Activated B cell treated with CpG ODN at 0.5 μM for 24 hours (primary cell): ENCODE results near the gene EWSR1. TPM values are rescaled to one million over a fixed set of nuclear protein-coding genes. Genes with fewer than 3 reads are reported as not detected.

Experiments used
- ATAC-seq: fragments of 200-7000 bp; cut with Tn5 transposase; one replicate; pipeline ENCODE4 v1.10.0; 2021; ENCODE audit warnings: low read depth, mild to moderate bottlenecking, moderate library complexity
- CTCF ChIA-PET: fragments of 350-600 bp; sonication (Branson Sonifier 250); formaldehyde crosslinking; loops from one replicate; lab custom pipeline; 2021; ENCODE audit warnings: antibody characterized with exemption; lab: Charles Lee
- POLR2A ChIA-PET: fragments of 350-600 bp; sonication (Branson Sonifier 250); formaldehyde crosslinking; loops from one replicate; lab custom pipeline; 2021; ENCODE audit warnings: antibody characterized with exemption; lab: Charles Lee
- DNase-seq: peaks from one replicate; pipeline ENCODE4 v3.0.0; 2022
- H3K27ac Mint-ChIP-seq: one replicate; pipeline ENCODE4 v1.8.0; 2020; ENCODE audit warnings: mixed read lengths
- H3K27me3 Mint-ChIP-seq: one replicate; pipeline ENCODE4 v1.8.0; 2021; ENCODE audit warnings: mixed read lengths
- H3K36me3 Mint-ChIP-seq: one replicate; pipeline ENCODE4 v1.8.0; 2021; ENCODE audit warnings: low read depth, mixed read lengths
- H3K4me1 Mint-ChIP-seq: one replicate; pipeline ENCODE4 v1.8.0; 2021; ENCODE audit warnings: mixed read lengths
- H3K4me3 Mint-ChIP-seq: one replicate; pipeline ENCODE4 v1.8.0; 2020; ENCODE audit warnings: mild to moderate bottlenecking, mixed read lengths
- H3K9me3 Mint-ChIP-seq: one replicate; pipeline ENCODE4 v1.8.0; 2020; ENCODE audit warnings: mixed read lengths
- intact Hi-C: fragments of 100-400 bp; cut with micrococcal nuclease; formaldehyde crosslinking; loops from one replicate; pipeline ENCODE4 v1.15.1; 2024
- total RNA-seq: library from RNA; stranded (reverse); gene quantifications from 2 replicates; pipeline ENCODE4 v1.2.3, GENCODE V29; 2022
- TF ChIP-seq, protein P1 (sequence below): fragments of 200-600 bp; IDR thresholded peaks from one replicate; pipeline ENCODE4 v1.8.0; 2022; ENCODE audit warnings: antibody characterized with exemption, mild to moderate bottlenecking

Gene EWSR1
- total RNA-seq, 1 donor from 2014 or later = 382 TPM

DNA sequence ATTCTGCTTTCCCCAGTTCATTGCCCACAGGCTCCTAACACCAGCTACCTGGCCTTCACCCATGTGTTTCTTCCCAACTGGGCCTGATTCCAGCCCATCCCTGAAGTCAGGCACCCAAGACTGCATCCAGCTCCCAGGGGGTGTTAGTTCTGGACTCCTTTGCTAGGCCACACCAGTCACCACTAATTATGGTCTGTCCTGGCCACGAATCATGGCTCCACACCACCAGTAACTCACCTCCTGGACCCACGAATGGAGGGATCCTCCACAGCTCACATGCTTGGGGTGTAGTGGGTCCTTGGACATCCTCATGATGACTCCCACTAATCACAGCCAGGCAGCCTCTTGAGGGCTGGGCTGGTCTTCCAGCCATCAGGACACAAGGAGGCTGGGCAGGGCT is 51.0 kb downstream of the EWSR1 start:
- CTCF ChIA-PET = no interaction called here
- Mint-ChIP-seq H3K27me3 (peaks cover 12% of the 10 kb centered on the region), H3K36me3 (no peaks in the 10 kb centered on the region), H3K27ac (no peak overlapping the region), H3K4me3 (no peak overlapping the region), H3K4me1 (peaks cover 8% of the 10 kb centered on the region), H3K9me3 (no peaks in the 10 kb centered on the region)
- POLR2A ChIA-PET = no interaction called here
- TF ChIP-seq, protein P1, sequence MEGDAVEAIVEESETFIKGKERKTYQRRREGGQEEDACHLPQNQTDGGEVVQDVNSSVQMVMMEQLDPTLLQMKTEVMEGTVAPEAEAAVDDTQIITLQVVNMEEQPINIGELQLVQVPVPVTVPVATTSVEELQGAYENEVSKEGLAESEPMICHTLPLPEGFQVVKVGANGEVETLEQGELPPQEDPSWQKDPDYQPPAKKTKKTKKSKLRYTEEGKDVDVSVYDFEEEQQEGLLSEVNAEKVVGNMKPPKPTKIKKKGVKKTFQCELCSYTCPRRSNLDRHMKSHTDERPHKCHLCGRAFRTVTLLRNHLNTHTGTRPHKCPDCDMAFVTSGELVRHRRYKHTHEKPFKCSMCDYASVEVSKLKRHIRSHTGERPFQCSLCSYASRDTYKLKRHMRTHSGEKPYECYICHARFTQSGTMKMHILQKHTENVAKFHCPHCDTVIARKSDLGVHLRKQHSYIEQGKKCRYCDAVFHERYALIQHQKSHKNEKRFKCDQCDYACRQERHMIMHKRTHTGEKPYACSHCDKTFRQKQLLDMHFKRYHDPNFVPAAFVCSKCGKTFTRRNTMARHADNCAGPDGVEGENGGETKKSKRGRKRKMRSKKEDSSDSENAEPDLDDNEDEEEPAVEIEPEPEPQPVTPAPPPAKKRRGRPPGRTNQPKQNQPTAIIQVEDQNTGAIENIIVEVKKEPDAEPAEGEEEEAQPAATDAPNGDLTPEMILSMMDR = no peak
- DNase-seq (no peak), ATAC-seq (no peak)
- intact Hi-C loops = no loop called here

DNA sequence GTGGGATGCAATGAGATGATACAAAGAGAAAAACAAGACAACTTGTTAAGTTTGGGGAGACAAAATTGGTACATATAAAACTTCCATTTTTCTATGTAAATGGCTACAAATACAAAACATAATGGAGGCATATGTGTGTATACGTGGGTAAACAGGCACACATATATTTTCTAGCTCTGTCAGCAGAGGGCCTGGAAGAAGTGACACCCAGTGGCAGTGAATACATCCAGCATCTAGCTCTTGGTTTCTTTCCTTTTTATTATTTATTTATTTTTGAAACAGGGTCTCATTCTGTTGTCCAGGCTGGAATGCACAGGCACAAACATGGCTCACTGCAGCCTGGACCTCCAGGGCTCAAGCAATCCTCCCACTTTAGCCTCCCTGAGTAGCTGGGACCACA is 52.5 kb downstream of the EWSR1 start:
- Mint-ChIP-seq H3K27me3 (peaks cover 5% of the 10 kb centered on the region), H3K27ac (no peak overlapping the region), H3K9me3 (no peaks in the 10 kb centered on the region), H3K4me1 (no peaks in the 10 kb centered on the region), H3K4me3 (no peak overlapping the region), H3K36me3 (no peaks in the 10 kb centered on the region)
- intact Hi-C loops = no loop called here
- ChIA-PET CTCF (no interaction called here), POLR2A (no interaction called here)
- ATAC-seq (no peak), DNase-seq (no peak)
- TF ChIP-seq, protein P1 = no peak

DNA sequence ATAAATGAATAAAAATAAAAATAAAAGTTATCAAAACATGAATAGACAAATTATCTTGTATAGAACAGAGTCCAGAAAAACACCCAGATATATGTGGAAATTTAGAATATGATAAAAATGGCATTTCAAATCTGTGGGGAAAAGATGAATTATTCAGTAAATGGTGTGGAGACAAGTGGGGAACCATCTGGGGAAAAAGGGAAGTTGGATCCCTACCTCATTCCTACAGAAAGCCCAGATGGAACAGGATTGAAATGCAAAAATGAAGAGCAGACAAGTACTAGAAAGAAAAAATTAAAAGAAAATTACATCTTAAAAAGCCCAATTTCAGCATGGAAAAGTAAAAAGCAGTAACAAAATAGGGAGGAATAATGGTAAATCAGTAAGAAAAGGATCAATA is 55.6 kb downstream of the EWSR1 start:
- ATAC-seq = no peak
- TF ChIP-seq, protein P1 = no peak
- no peaks in the 10 kb centered on the region for H3K4me1 Mint-ChIP-seq
- no peaks in the 10 kb centered on the region for H3K9me3 Mint-ChIP-seq
- peaks cover 19% of the 10 kb centered on the region for H3K36me3 Mint-ChIP-seq
- no peaks in the 10 kb centered on the region for H3K27me3 Mint-ChIP-seq
- H3K4me3 Mint-ChIP-seq = no peak overlapping the region
- intact Hi-C loops = no loop called here
- CTCF ChIA-PET = no interaction called here
- no peak for DNase-seq
- H3K27ac Mint-ChIP-seq = no peak overlapping the region
- POLR2A ChIA-PET = no interaction called here

GRCh38 chr22:29325356-29325755 is 57.3 kb downstream of the EWSR1 start:
- DNase-seq = no peak
- ChIA-PET CTCF (no interaction called here), POLR2A (no interaction called here)
- intact Hi-C loops = no loop called here
- Mint-ChIP-seq H3K9me3 (no peaks in the 10 kb centered on the region), H3K27me3 (no peaks in the 10 kb centered on the region), H3K27ac (no peak overlapping the region), H3K4me3 (no peak overlapping the region), H3K36me3 (peaks cover 33% of the 10 kb centered on the region), H3K4me1 (no peaks in the 10 kb centered on the region)
- TF ChIP-seq, protein P1 = no peak
- ATAC-seq = no peak

GRCh38 chr22:29325785-29326315 is 57.8 kb downstream of the EWSR1 start:
- H3K36me3 Mint-ChIP-seq = peaks cover 37% of the 10 kb centered on the region
- H3K27ac Mint-ChIP-seq = no peak overlapping the region
- DNase-seq (no peak), ATAC-seq (no peak)
- intact Hi-C loops = no loop called here
- no peaks in the 10 kb centered on the region for H3K27me3 Mint-ChIP-seq
- H3K9me3 Mint-ChIP-seq = no peaks in the 10 kb centered on the region
- CTCF ChIA-PET = no interaction called here
- H3K4me3 Mint-ChIP-seq = no peak overlapping the region
- TF ChIP-seq, protein P1 = no peak
- POLR2A ChIA-PET = no interaction called here
- no peaks in the 10 kb centered on the region for H3K4me1 Mint-ChIP-seq
